ENCODE results near the gene ZNF524. TPM values are rescaled to one million over a fixed set of nuclear protein-coding genes. Genes with fewer than 3 reads are reported as not detected.

The ZNF524 gene
- total RNA-seq, 1 donor from 2014 or later, result 6.3 TPM

- Histone ChIP-seq H3K9ac (ENCODE audit: low read length) (peak overlapping the region; percentile 92), H2AFZ (ENCODE audit: low read depth, low read length) (no peak overlapping the region), H3K4me1 (ENCODE audit: insufficient read depth, low read length) (peaks cover 41% of the 10 kb centered on the region), H3K27ac (ENCODE audit: low read depth, low read length) (peak overlapping the region; percentile 41), H3K79me2 (ENCODE audit: insufficient read depth, low read length) (peaks cover 48% of the 10 kb centered on the region), H3K4me2 (ENCODE audit: low read length) (peak overlapping the region; percentile 100), H3K4me3 (ENCODE audit: insufficient read depth, low read depth, low read length) (peak overlapping the region; percentile 87), H3K27me3 (ENCODE audit: insufficient read depth, low read length) (no peaks in the 10 kb centered on the region), H4K20me1 (ENCODE audit: insufficient read depth, low read length) (peaks cover 21% of the 10 kb centered on the region), H3K36me3 (ENCODE audit: insufficient read depth, low read length) (peaks cover 9% of the 10 kb centered on the region), H3K9me3 (ENCODE audit: insufficient read depth, low read depth, low read length) (no peaks in the 10 kb centered on the region)
- H3K27ac Mint-ChIP-seq (ENCODE audit: unreplicated experiment), result peak overlapping the region; percentile 94
- TF ChIP-seq EZH2 (IDR thresholded peaks at IDR 0.05; ENCODE audit: insufficient read depth, low read length), result no peak
- TF ChIP-seq CTCF (IDR thresholded peaks at IDR 0.05; ENCODE audit: insufficient read depth, low read depth, low read length), result no peak
- H3K4me3 Mint-ChIP-seq (ENCODE audit: unreplicated experiment), result peak overlapping the region; percentile 97
- no peak for FAIRE-seq
- no peaks in the 10 kb centered on the region for H3K27me3 Mint-ChIP-seq (ENCODE audit: low read depth, unreplicated experiment)
- no peak for DNase-seq (ENCODE audit: low read depth)
- H3K4me1 Mint-ChIP-seq (ENCODE audit: low read depth, unreplicated experiment), result peaks cover 15% of the 10 kb centered on the region
- H3K9me3 Mint-ChIP-seq (ENCODE audit: unreplicated experiment), result no peaks in the 10 kb centered on the region
- H3K36me3 Mint-ChIP-seq (ENCODE audit: low read depth, unreplicated experiment), result peaks cover 5% of the 10 kb centered on the region
Observed at GRCh38 chr19:55644191-55644833, 44.2 kb downstream of the ZNF524 start.

GRCh38 chr19:55644842-55645511, 44.9 kb downstream of the ZNF524 start:
- H3K79me2 ChIP-seq (ENCODE audit: insufficient read depth, low read length), result peaks cover 46% of the 10 kb centered on the region
- FAIRE-seq, result no peak
- peak overlapping the region; percentile 87 for H3K4me3 ChIP-seq (ENCODE audit: insufficient read depth, low read depth, low read length)
- peak overlapping the region; percentile 75 for H3K27ac Mint-ChIP-seq (ENCODE audit: unreplicated experiment)
- no peaks in the 10 kb centered on the region for H3K27me3 ChIP-seq (ENCODE audit: insufficient read depth, low read length)
- H3K36me3 ChIP-seq (ENCODE audit: insufficient read depth, low read length), result peaks cover 9% of the 10 kb centered on the region
- H3K4me3 Mint-ChIP-seq (ENCODE audit: unreplicated experiment), result peak overlapping the region; percentile 97
- peaks cover 38% of the 10 kb centered on the region for H3K4me1 ChIP-seq (ENCODE audit: insufficient read depth, low read length)
- no peak overlapping the region for H3K27ac ChIP-seq (ENCODE audit: low read depth, low read length)
- peaks cover 15% of the 10 kb centered on the region for H3K4me1 Mint-ChIP-seq (ENCODE audit: low read depth, unreplicated experiment)
- no peaks in the 10 kb centered on the region for H3K9me3 ChIP-seq (ENCODE audit: insufficient read depth, low read depth, low read length)
- peak overlapping the region; percentile 92 for H3K9ac ChIP-seq (ENCODE audit: low read length)
- H3K9me3 Mint-ChIP-seq (ENCODE audit: unreplicated experiment), result no peaks in the 10 kb centered on the region
- TF ChIP-seq EZH2 (IDR thresholded peaks at IDR 0.05; ENCODE audit: insufficient read depth, low read length), result no peak
- no peak for TF ChIP-seq CTCF (IDR thresholded peaks at IDR 0.05; ENCODE audit: insufficient read depth, low read depth, low read length)
- peaks cover 20% of the 10 kb centered on the region for H4K20me1 ChIP-seq (ENCODE audit: insufficient read depth, low read length)
- no peak overlapping the region for H2AFZ ChIP-seq (ENCODE audit: low read depth, low read length)
- peak overlapping the region; percentile 100 for H3K4me2 ChIP-seq (ENCODE audit: low read length)
- H3K36me3 Mint-ChIP-seq (ENCODE audit: low read depth, unreplicated experiment), result peaks cover 5% of the 10 kb centered on the region
- no peaks in the 10 kb centered on the region for H3K27me3 Mint-ChIP-seq (ENCODE audit: low read depth, unreplicated experiment)
- DNase-seq (ENCODE audit: low read depth), result no peak

DNA sequence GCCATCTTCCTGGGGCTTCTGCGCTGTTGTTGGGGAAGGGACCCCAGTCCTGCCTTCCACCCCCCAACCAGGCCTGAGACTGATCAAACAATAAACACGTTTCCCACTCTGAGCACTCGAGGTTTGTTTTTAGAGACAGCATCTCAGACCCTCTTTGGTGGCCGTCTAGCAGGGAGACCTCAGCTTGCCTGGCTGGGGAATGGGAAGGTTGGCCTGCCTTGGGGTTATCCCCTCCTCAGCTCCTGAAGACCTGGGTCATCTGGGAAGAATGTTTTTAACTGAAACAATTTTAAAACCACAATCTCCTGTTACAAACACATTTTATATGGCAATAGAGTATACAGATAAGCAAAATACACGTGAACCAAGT, 45.4 kb downstream of the ZNF524 start:
- no peaks in the 10 kb centered on the region for H3K27me3 Mint-ChIP-seq (ENCODE audit: low read depth, unreplicated experiment)
- H3K4me2 ChIP-seq (ENCODE audit: low read length), result no peak overlapping the region
- FAIRE-seq (no peak), DNase-seq (ENCODE audit: low read depth) (no peak)
- H3K79me2 ChIP-seq (ENCODE audit: insufficient read depth, low read length), result peaks cover 46% of the 10 kb centered on the region
- H2AFZ ChIP-seq (ENCODE audit: low read depth, low read length), result no peak overlapping the region
- no peak overlapping the region for H3K27ac ChIP-seq (ENCODE audit: low read depth, low read length)
- H3K36me3 ChIP-seq (ENCODE audit: insufficient read depth, low read length), result peaks cover 9% of the 10 kb centered on the region
- H3K9me3 Mint-ChIP-seq (ENCODE audit: unreplicated experiment), result no peaks in the 10 kb centered on the region
- peak overlapping the region; percentile 62 for H3K4me3 Mint-ChIP-seq (ENCODE audit: unreplicated experiment)
- no peak overlapping the region for H3K4me3 ChIP-seq (ENCODE audit: insufficient read depth, low read depth, low read length)
- peaks cover 33% of the 10 kb centered on the region for H3K4me1 ChIP-seq (ENCODE audit: insufficient read depth, low read length)
- peak overlapping the region; percentile 75 for H3K27ac Mint-ChIP-seq (ENCODE audit: unreplicated experiment)
- no peaks in the 10 kb centered on the region for H3K9me3 ChIP-seq (ENCODE audit: insufficient read depth, low read depth, low read length)
- peaks cover 20% of the 10 kb centered on the region for H4K20me1 ChIP-seq (ENCODE audit: insufficient read depth, low read length)
- H3K9ac ChIP-seq (ENCODE audit: low read length), result peak overlapping the region; percentile 33
- H3K36me3 Mint-ChIP-seq (ENCODE audit: low read depth, unreplicated experiment), result peaks cover 6% of the 10 kb centered on the region
- no peaks in the 10 kb centered on the region for H3K27me3 ChIP-seq (ENCODE audit: insufficient read depth, low read length)
- H3K4me1 Mint-ChIP-seq (ENCODE audit: low read depth, unreplicated experiment), result peaks cover 15% of the 10 kb centered on the region
- no peak for TF ChIP-seq EZH2 (IDR thresholded peaks at IDR 0.05; ENCODE audit: insufficient read depth, low read length)
- TF ChIP-seq CTCF (IDR thresholded peaks at IDR 0.05; ENCODE audit: insufficient read depth, low read depth, low read length), result no peak
